Neuronal stem cell (in vitro differentiated cells): ENCODE measurements around the gene PSTPIP1.

Source experiments
- DNase-seq: peaks from one replicate; pipeline ENCODE4 v3.0.0-alpha.2; 2013; ENCODE audit warnings: low spot score
- H2AFZ ChIP-seq: one replicate; pipeline ENCODE4 v1.6.1; 2013; ENCODE audit warnings: mild to moderate bottlenecking, low read length, inconsistent platforms
- H2AK5ac ChIP-seq: 2 replicates; pipeline ENCODE4 v1.6.1; 2013; ENCODE audit warnings: low read depth, mild to moderate bottlenecking, inconsistent platforms, low read length, moderate library complexity, mixed read lengths
- H2BK120ac ChIP-seq: 2 replicates; pipeline ENCODE4 v1.6.1; 2013; ENCODE audit warnings: low read depth, mild to moderate bottlenecking, inconsistent platforms, low read length, moderate library complexity, mixed read lengths
- H2BK12ac ChIP-seq: one replicate; pipeline ENCODE4 v1.6.1; 2013; ENCODE audit warnings: low read length, inconsistent platforms
- H2BK15ac ChIP-seq: 2 replicates; pipeline ENCODE4 v1.6.1; 2013; ENCODE audit warnings: mild to moderate bottlenecking, low read length, inconsistent platforms, mixed read lengths
- H2BK5ac ChIP-seq: one replicate; pipeline ENCODE4 v1.6.1; 2013; ENCODE audit warnings: inconsistent platforms, mild to moderate bottlenecking, low read length, moderate library complexity
- H3K14ac ChIP-seq: one replicate; pipeline ENCODE4 v1.6.1; 2013; ENCODE audit warnings: low read length, inconsistent platforms
- H3K18ac ChIP-seq: 2 replicates; pipeline ENCODE4 v1.6.1; 2013; ENCODE audit warnings: low read length, inconsistent platforms
- H3K23ac ChIP-seq: 2 replicates; pipeline ENCODE4 v1.6.1; 2013; ENCODE audit warnings: low read depth, mild to moderate bottlenecking, mixed read lengths, low read length, inconsistent platforms; ENCODE audit not compliant: poor library complexity
- H3K27ac ChIP-seq: replicated peaks from 3 replicates; pipeline ENCODE4 v1.5.1; 2013; ENCODE audit warnings: low read length, inconsistent platforms
- H3K27me3 ChIP-seq, 3 experiments: 2 replicates each; pipeline ENCODE4 v1.6.1; 2013; ENCODE audit warnings: low read length in 3 of 3, mild to moderate bottlenecking in 2 of 3, inconsistent platforms in 1 of 3, low read depth in 1 of 3, mixed read lengths in 1 of 3, moderate library complexity in 1 of 3; ENCODE audit not compliant: control insufficient read depth in 3 of 3, insufficient read depth in 3 of 3
- H3K36me3 ChIP-seq, 2 donors: replicated peaks in 1 of 2; 2 replicates each; pipeline ENCODE4 v1.6.1; 2013; ENCODE audit warnings: low read length in 2 of 2; ENCODE audit not compliant: control insufficient read depth in 2 of 2, insufficient read depth in 2 of 2
- H3K4ac ChIP-seq: 2 replicates; pipeline ENCODE4 v1.6.1; 2013; ENCODE audit warnings: inconsistent platforms, mild to moderate bottlenecking, low read length, moderate library complexity
- H3K4me1 ChIP-seq, 2 donors: 1 replicate in 1 of 2; 2 replicates in 1 of 2; pipeline ENCODE4 v1.6.1; 2013; ENCODE audit warnings: low read length in 2 of 2, low read depth in 1 of 2; ENCODE audit not compliant: control insufficient read depth in 2 of 2, insufficient read depth in 1 of 2
- H3K4me2 ChIP-seq: one replicate; pipeline ENCODE4 v1.6.1; 2013; ENCODE audit warnings: mild to moderate bottlenecking, low read length, inconsistent platforms; ENCODE audit not compliant: insufficient read depth, poor library complexity, severe bottlenecking
- H3K4me3 ChIP-seq, 2 donors: 2 replicates each; pipeline ENCODE4 v1.5.1; 2013; ENCODE audit warnings: low read length in 2 of 2, mild to moderate bottlenecking in 2 of 2, inconsistent platforms in 1 of 2, moderate library complexity in 1 of 2
- H3K79me1 ChIP-seq: one replicate; pipeline ENCODE4 v1.6.1; 2013; ENCODE audit warnings: low read depth, mild to moderate bottlenecking, inconsistent platforms, low read length, moderate library complexity
- H3K9ac ChIP-seq: one replicate; pipeline ENCODE4 v1.6.1; 2013; ENCODE audit warnings: mild to moderate bottlenecking, low read depth, low read length, inconsistent platforms; ENCODE audit not compliant: poor library complexity
- H3K9me3 ChIP-seq, 2 donors: replicated peaks in 1 of 2; 2 replicates each; pipeline versions ENCODE3 to v1.6.1; 2013; ENCODE audit warnings: low read length in 2 of 2, mild to moderate bottlenecking in 2 of 2, inconsistent platforms in 1 of 2, low read depth in 1 of 2, mixed read lengths in 1 of 2, moderate library complexity in 1 of 2; ENCODE audit not compliant: control insufficient read depth in 2 of 2, insufficient read depth in 1 of 2
- H4K8ac ChIP-seq: one replicate; pipeline ENCODE4 v1.6.1; 2013; ENCODE audit warnings: low read depth, mild to moderate bottlenecking, inconsistent platforms, low read length, moderate library complexity
- H4K91ac ChIP-seq: one replicate; pipeline ENCODE4 v1.6.1; 2013; ENCODE audit warnings: low read length, low read depth, mild to moderate bottlenecking, inconsistent platforms; ENCODE audit not compliant: poor library complexity
- WGBS, 2 donors: extraction: QIAGEN DNeasy Blood & Tissue Kit; methylation state at CpG; one replicate each; pipeline ENCODE4 v1.1.7; 2013; ENCODE audit warnings: missing lambda C conversion rate in 2 of 2, mixed read lengths in 1 of 2; ENCODE audit not compliant: insufficient read length in 2 of 2, insufficient replicate concordance in 1 of 2; ENCODE audit errors: extremely low coverage in 2 of 2; 5-methylcytosine and 5-hydroxymethylcytosine counted together

Gene PSTPIP1

GRCh38 chr15:77045985-77046384, 51.1 kb downstream of the PSTPIP1 start:
- H3K4ac ChIP-seq = no peak overlapping the region
- no peak overlapping the region for H3K23ac ChIP-seq
- no peak overlapping the region for H2AFZ ChIP-seq
- no peaks in the 10 kb centered on the region for H3K79me1 ChIP-seq
- H3K27ac ChIP-seq = no peak overlapping the region
- H2BK12ac ChIP-seq = no peak overlapping the region
- H3K9me3 ChIP-seq = no peaks in the 10 kb centered on the region
- DNase-seq = no peak
- no peak overlapping the region for H4K91ac ChIP-seq
- H3K4me2 ChIP-seq = no peak overlapping the region
- no peak overlapping the region for H2AK5ac ChIP-seq
- H3K9ac ChIP-seq = no peak overlapping the region
- H3K36me3 ChIP-seq = peaks cover 31 to 95% of the 10 kb centered on the region in 2 donors
- H2BK120ac ChIP-seq = no peak overlapping the region
- no peaks in the 10 kb centered on the region for H3K4me1 ChIP-seq
- no peak overlapping the region for H4K8ac ChIP-seq
- no peak overlapping the region for H3K18ac ChIP-seq
- no peak overlapping the region for H2BK15ac ChIP-seq
- H2BK5ac ChIP-seq = no peak overlapping the region
- H3K4me3 ChIP-seq = no peak overlapping the region
- H3K14ac ChIP-seq = no peak overlapping the region
- H3K27me3 ChIP-seq = no peaks in the 10 kb centered on the region
- WGBS, 2 donors = no CpG with 5 or more reads among the region's 1 CpG

DNA sequence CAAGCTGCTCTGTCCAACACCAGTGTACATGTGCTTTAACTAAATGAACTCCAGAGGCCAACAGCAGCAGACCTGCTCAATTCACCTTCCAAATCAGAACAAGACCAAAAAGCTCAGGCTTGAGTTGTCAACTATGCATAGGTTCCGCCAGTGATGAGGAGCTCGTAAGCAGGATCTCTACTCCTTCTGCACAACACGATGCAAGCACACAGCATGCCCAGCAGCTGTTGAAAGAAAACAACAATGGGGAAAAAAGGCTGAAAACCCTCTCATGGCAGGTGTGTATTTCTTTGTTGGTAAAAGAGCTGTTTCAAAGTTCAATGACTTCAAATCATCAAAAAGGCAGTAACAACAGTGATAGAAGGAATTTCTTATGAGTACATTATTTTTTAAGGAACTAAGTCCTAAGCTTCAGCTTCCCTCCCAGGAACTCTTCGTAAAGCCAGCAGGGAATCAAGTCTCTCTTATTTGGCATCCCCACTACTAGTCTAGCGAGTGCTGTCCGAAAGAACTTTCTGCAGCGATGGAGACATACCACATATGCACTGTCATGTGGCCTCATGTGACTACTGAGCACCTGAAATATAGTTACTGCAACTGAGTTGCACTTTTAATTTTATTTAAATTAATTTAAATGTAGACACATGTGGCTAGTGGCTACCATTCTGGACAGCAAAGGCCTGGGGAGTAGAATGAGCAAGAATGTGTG, 51.9 kb downstream of the PSTPIP1 start:
- Histone ChIP-seq H3K23ac (no peak overlapping the region), H2BK5ac (no peak overlapping the region), H2BK12ac (no peak overlapping the region), H2BK15ac (no peak overlapping the region), H3K4me1 (no peaks in the 10 kb centered on the region), H3K4me2 (no peak overlapping the region), H2BK120ac (no peak overlapping the region), H4K8ac (no peak overlapping the region), H3K4me3 (no peak overlapping the region), H3K18ac (no peak overlapping the region), H3K36me3 (peaks cover 32 to 98% of the 10 kb centered on the region in 2 donors), H2AK5ac (no peak overlapping the region), H3K9ac (no peak overlapping the region), H3K4ac (no peak overlapping the region), H3K9me3 (no peaks in the 10 kb centered on the region), H4K91ac (no peak overlapping the region), H3K27ac (no peak overlapping the region), H2AFZ (no peak overlapping the region), H3K14ac (no peak overlapping the region), H3K27me3 (no peaks in the 10 kb centered on the region), H3K79me1 (no peaks in the 10 kb centered on the region)
- no peak for DNase-seq
- no CpG with 5 or more reads among the region's 7 CpGs for WGBS, 2 donors

DNA sequence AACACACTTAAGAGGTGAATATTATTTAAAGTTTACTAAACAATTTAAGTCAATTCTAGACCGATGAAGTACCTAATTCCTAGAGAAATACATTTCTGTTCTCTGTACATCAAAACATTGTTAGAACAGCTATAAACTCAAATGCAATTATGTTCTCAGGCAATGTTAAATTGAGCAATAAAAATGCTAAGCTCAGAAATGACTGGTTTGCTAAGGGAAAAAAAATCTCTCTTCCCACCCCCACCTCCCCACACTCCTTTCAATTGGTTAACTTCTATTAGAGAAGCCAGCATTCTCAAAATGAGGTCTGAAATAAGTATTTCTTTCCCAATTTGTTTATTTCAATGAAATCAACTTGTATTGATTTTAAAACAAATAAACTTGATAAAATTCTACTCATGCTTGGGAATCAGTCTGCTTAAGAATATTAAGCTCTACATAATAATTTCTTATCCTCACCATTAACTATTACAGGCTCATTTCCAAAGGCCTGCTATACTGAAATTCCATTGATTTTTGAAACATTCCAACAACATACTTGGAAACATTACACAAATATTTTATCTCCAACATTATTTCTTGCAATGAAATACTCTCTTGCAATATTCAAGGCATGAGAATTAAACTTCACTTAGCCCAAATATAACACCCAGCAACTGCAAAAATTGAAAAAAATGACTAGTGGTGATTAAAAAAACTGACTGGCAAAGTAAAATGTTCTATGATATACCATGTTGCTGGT, 53.4 kb downstream of the PSTPIP1 start:
- no peak overlapping the region for H2BK120ac ChIP-seq
- no peak overlapping the region for H4K8ac ChIP-seq
- H3K27me3 ChIP-seq = no peaks in the 10 kb centered on the region
- H3K4me2 ChIP-seq = no peak overlapping the region
- H2BK5ac ChIP-seq = no peak overlapping the region
- DNase-seq = no peak
- no peak overlapping the region for H3K14ac ChIP-seq
- no peak overlapping the region for H2AK5ac ChIP-seq
- H3K4me3 ChIP-seq = no peak overlapping the region
- WGBS, 2 donors = no CpG with 5 or more reads among the region's 1 CpG
- no peaks in the 10 kb centered on the region for H3K79me1 ChIP-seq
- no peak overlapping the region for H3K18ac ChIP-seq
- H3K23ac ChIP-seq = no peak overlapping the region
- no peak overlapping the region for H3K9ac ChIP-seq
- no peak overlapping the region for H4K91ac ChIP-seq
- H2BK15ac ChIP-seq = no peak overlapping the region
- H2AFZ ChIP-seq = no peak overlapping the region
- no peak overlapping the region for H3K4ac ChIP-seq
- H2BK12ac ChIP-seq = no peak overlapping the region
- no peaks in the 10 kb centered on the region for H3K4me1 ChIP-seq
- no peak overlapping the region for H3K27ac ChIP-seq
- H3K9me3 ChIP-seq = no peaks in the 10 kb centered on the region
- H3K36me3 ChIP-seq = peaks cover 29 to 98% of the 10 kb centered on the region in 2 donors

- no peaks in the 10 kb centered on the region for H3K4me1 ChIP-seq
- H3K27ac ChIP-seq = no peak overlapping the region
- peaks cover 10 to 96% of the 10 kb centered on the region in 2 donors for H3K36me3 ChIP-seq
- H3K27me3 ChIP-seq = no peaks in the 10 kb centered on the region
- no peak overlapping the region for H3K4me3 ChIP-seq
- H2BK120ac ChIP-seq = no peak overlapping the region
- H3K14ac ChIP-seq = no peak overlapping the region
- no peak overlapping the region for H3K23ac ChIP-seq
- H3K4ac ChIP-seq = no peak overlapping the region
- no peak overlapping the region for H2BK5ac ChIP-seq
- no peak overlapping the region for H2BK12ac ChIP-seq
- H3K79me1 ChIP-seq = no peaks in the 10 kb centered on the region
- H4K91ac ChIP-seq = no peak overlapping the region
- H3K9me3 ChIP-seq = no peaks in the 10 kb centered on the region
- no peak overlapping the region for H3K4me2 ChIP-seq
- DNase-seq = no peak
- WGBS, 2 donors = no CpG with 5 or more reads among the region's 2 CpGs
- H3K18ac ChIP-seq = no peak overlapping the region
- no peak overlapping the region for H2AFZ ChIP-seq
- no peak overlapping the region for H4K8ac ChIP-seq
- no peak overlapping the region for H2BK15ac ChIP-seq
- H2AK5ac ChIP-seq = no peak overlapping the region
- H3K9ac ChIP-seq = no peak overlapping the region
These were observed 57.6 kb downstream of the PSTPIP1 start for GRCh38 chr15:77052556-77052955.
